Esophagus squamous epithelium (tissue), 5 donors: ENCODE measurements around the gene MKNK1. TPM values are rescaled to one million over a fixed set of nuclear protein-coding genes. Genes with fewer than 3 reads are reported as not detected.
A peak's percentile ranks its signal among the peaks of the same experiment; 100 is the strongest.

ENCODE experiments used
- DNase-seq: peaks from one replicate; lab custom pipeline; 2025; lab: John Stamatoyannopoulos, UW
- H3K27ac ChIP-seq, 4 donors: fragments of 200-600 bp; sonication (generic); one replicate each; pipeline ENCODE4 v1.5.1; 2016 to 2019; ENCODE audit warnings: mild to moderate bottlenecking in 1 of 4
- H3K27me3 ChIP-seq, 4 donors: fragments of 200-600 bp; sonication (generic); 1 replicate in 3 of 4; 2 replicates in 1 of 4; pipeline versions ENCODE4 v1.5.1 to v1.6.0; 2017 to 2021; ENCODE audit warnings: antibody characterized with exemption in 1 of 4
- H3K36me3 ChIP-seq, 3 donors: fragments of 200-600 bp; sonication (generic); one replicate each; pipeline ENCODE4 v1.5.1; 2016 to 2019
- H3K4me1 ChIP-seq, 3 donors: fragments of 200-600 bp; sonication (generic); one replicate each; pipeline ENCODE4 v1.5.1; 2017 to 2019
- H3K4me3 ChIP-seq, 4 donors: fragments of 200-600 bp; sonication (generic); 1 replicate in 3 of 4; 2 replicates in 1 of 4; pipeline ENCODE4 v1.5.1; 2016 to 2019; ENCODE audit warnings: mild to moderate bottlenecking in 2 of 4, moderate library complexity in 1 of 4
- H3K9me3 ChIP-seq, 3 donors: fragments of 200-600 bp; sonication (generic); one replicate each; pipeline ENCODE4 v1.5.1; 2016 to 2019
- CTCF ChIP-seq, 6 experiments: fragments of 450-650 bp in 4 of 6; fragments of 200-600 bp in 2 of 6; sonication (generic) in 2 of 6; IDR thresholded peaks; one replicate each; pipeline ENCODE4 v1.5.1; 2016 to 2019; ENCODE audit warnings: antibody characterized with exemption in 6 of 6, mild to moderate bottlenecking in 4 of 6, moderate library complexity in 4 of 6
- POLR2A ChIP-seq, 4 donors: fragments of 450-650 bp; IDR thresholded peaks; one replicate each; pipeline ENCODE4 v1.6.1; 2017; ENCODE audit warnings: antibody characterized with exemption in 4 of 4, mild to moderate bottlenecking in 4 of 4, moderate library complexity in 3 of 4
- WGBS, 2 donors: methylation state at CpG; one replicate each; pipeline ENCODE4 v1.1.5; 2018; 5-methylcytosine and 5-hydroxymethylcytosine counted together
- intact Hi-C: fragments of 100-400 bp; cut with DNase I; formaldehyde crosslinking; loops from one replicate; pipeline ENCODE4 v1.15.0; 2022
- total RNA-seq, 4 donors: library from RNA; depleted of rRNA; stranded (reverse); fragments of >200 nt; gene quantifications; one replicate each; pipeline ENCODE4 v1.1.0, GENCODE V29; 2016
- donor health status: DM: yes; HTN: yes; CAD: no.

Gene MKNK1
- total RNA-seq, 4 donors from 2014 or later = 18.2 to 33.7 (median 33.6) TPM

- Histone ChIP-seq H3K27me3 (peaks cover 0 to 84% (median 0%) of the 10 kb centered on the region in 4 donors), H3K9me3 (no peaks in the 10 kb centered on the region), H3K4me3 (peak overlapping the region; percentile 22 to 67 (median 42)), H3K4me1 (peaks cover 3 to 34% (median 8%) of the 10 kb centered on the region in 3 donors), H3K27ac (peak overlapping the region; percentile 52 to 82 (median 70)), H3K36me3 (no peaks in the 10 kb centered on the region)
- WGBS, 2 donors = 34 to 58% methylated on average over 4 to 7 of the region's 71 CpGs
- no peak for DNase-seq
- intact Hi-C loops = loop anchor here (10.0 kb wide), 1 partner anchor 191 kb away; no protein-coding TSS in a partner anchor
- TF ChIP-seq CTCF (IDR thresholded peaks at IDR 0.05) (no peak), POLR2A (IDR thresholded peaks at IDR 0.05) (no peak)
Measured at GRCh38 chr1:46533179-46533864, 70.7 kb downstream of the MKNK1 start.

- WGBS, 2 donors = 2 to 8% methylated on average over 5 to 16 of the region's 31 CpGs
- intact Hi-C loops = loop anchor here (10.0 kb wide), 1 partner anchor 192 kb away; no protein-coding TSS in a partner anchor
- DNase-seq = no peak
Measured at GRCh38 chr1:46532498-46533178, 71.4 kb downstream of the MKNK1 start.

GRCh38 chr1:46532095-46532494 is 72.0 kb downstream of the MKNK1 start:
- peaks cover 0 to 80% (median 0%) of the 10 kb centered on the region in 4 donors for H3K27me3 ChIP-seq
- H3K36me3 ChIP-seq = no peaks in the 10 kb centered on the region
- no peak overlapping the region for H3K27ac ChIP-seq
- no peak for DNase-seq
- intact Hi-C loops = loop anchor here (10.0 kb wide), 1 partner anchor 193 kb away; no protein-coding TSS in a partner anchor
- no peak overlapping the region for H3K4me3 ChIP-seq
- WGBS, 2 donors = 56 to 75% methylated on average over 1 to 2 of the region's 3 CpGs
- TF ChIP-seq POLR2A (IDR thresholded peaks at IDR 0.05) (no peak), CTCF (IDR thresholded peaks at IDR 0.05) (no peak)
- H3K9me3 ChIP-seq = no peaks in the 10 kb centered on the region
- peaks cover 3 to 36% (median 8%) of the 10 kb centered on the region in 3 donors for H3K4me1 ChIP-seq

More at GRCh38 chr1:46532498-46533178, 71.4 kb downstream of the MKNK1 start:
- H3K36me3 ChIP-seq = no peaks in the 10 kb centered on the region
- TF ChIP-seq CTCF (IDR thresholded peaks at IDR 0.05) (peak; percentile 47 to 71 (median 62)), POLR2A (IDR thresholded peaks at IDR 0.05) (peak in 1 of 4 donors; percentile 16)
- H3K4me3 ChIP-seq = peak overlapping the region; percentile 22 to 67 (median 42)
- H3K9me3 ChIP-seq = no peaks in the 10 kb centered on the region
- peaks cover 3 to 36% (median 8%) of the 10 kb centered on the region in 3 donors for H3K4me1 ChIP-seq
- H3K27me3 ChIP-seq = peaks cover 0 to 79% (median 0%) of the 10 kb centered on the region in 4 donors
- peak overlapping the region in 3 of 4 donors; percentile 52 to 82 (median 78) for H3K27ac ChIP-seq

GRCh38 chr1:46530791-46531409 is 73.2 kb downstream of the MKNK1 start:
- 46 to 79% methylated on average over 5 to 6 of the region's 6 CpGs for WGBS, 2 donors
- H3K36me3 ChIP-seq = no peaks in the 10 kb centered on the region
- no peak for DNase-seq
- H3K9me3 ChIP-seq = no peaks in the 10 kb centered on the region
- peaks cover 0 to 91% (median 0%) of the 10 kb centered on the region in 4 donors for H3K27me3 ChIP-seq
- TF ChIP-seq CTCF (IDR thresholded peaks at IDR 0.05) = peak in 3 of 6 experiments; percentile 10 to 51 (median 35)
- TF ChIP-seq POLR2A (IDR thresholded peaks at IDR 0.05) = no peak
- no peak overlapping the region for H3K27ac ChIP-seq
- peaks cover 3 to 36% (median 8%) of the 10 kb centered on the region in 3 donors for H3K4me1 ChIP-seq
- no peak overlapping the region for H3K4me3 ChIP-seq
- intact Hi-C loops = loop anchor here (10.0 kb wide), 1 partner anchor 194 kb away; no protein-coding TSS in a partner anchor
